Thoracic aorta (tissue), 2 donors: Measurements from ENCODE around the gene DYNC1LI2. TPM values are rescaled to one million over a fixed set of nuclear protein-coding genes. Genes with fewer than 3 reads are reported as not detected.

Experiments used
- ATAC-seq: fragments of 150-250 bp; one replicate; pipeline ENCODE4 v1.8.0; 2017; ENCODE audit warnings: low read depth; ENCODE audit not compliant: insufficient number of reproducible peaks, low FRiP score
- DNase-seq: peaks from one replicate; pipeline ENCODE4 v3.0.0-alpha.2; 2020; ENCODE audit warnings: low spot score
- H3K27ac ChIP-seq, 2 donors: fragments of 200-600 bp; sonication (generic); 1 replicate in 1 of 2; 2 replicates in 1 of 2; pipeline ENCODE4 v1.5.1; 2016; ENCODE audit warnings: mild to moderate bottlenecking in 2 of 2, moderate library complexity in 2 of 2
- H3K27me3 ChIP-seq: fragments of 200-600 bp; sonication (generic); replicated peaks from 2 replicates; pipeline ENCODE4 v1.6.0; 2016; ENCODE audit warnings: mild to moderate bottlenecking; ENCODE audit not compliant: insufficient read depth
- H3K36me3 ChIP-seq: fragments of 200-600 bp; sonication (generic); one replicate; pipeline ENCODE4 v1.5.1; 2016
- H3K4me1 ChIP-seq, 2 donors: fragments of 200-600 bp; sonication (generic); 1 replicate in 1 of 2; 2 replicates in 1 of 2; pipeline versions ENCODE4 v1.5.1 to v1.6.0; 2016; ENCODE audit warnings: low read depth in 2 of 2, mild to moderate bottlenecking in 1 of 2; ENCODE audit not compliant: control insufficient read depth in 1 of 2
- H3K4me3 ChIP-seq: fragments of 200-600 bp; sonication (generic); 2 replicates; pipeline ENCODE4 v1.5.1; 2016; ENCODE audit warnings: mild to moderate bottlenecking
- H3K9me3 ChIP-seq: fragments of 200-600 bp; sonication (generic); 2 replicates; pipeline ENCODE4 v1.5.1; 2016
- CTCF ChIP-seq: fragments of 200-600 bp; sonication (generic); IDR thresholded peaks from one replicate; pipeline ENCODE4 v1.5.1; 2019; ENCODE audit warnings: antibody characterized with exemption
- total RNA-seq, 2 donors: library from RNA; depleted of rRNA; stranded (reverse); fragments of >200 nt; gene quantifications; one replicate each; pipeline versions ENCODE4 v1.1.0 to v1.2.3, GENCODE V29; 2016

The DYNC1LI2 gene
- total RNA-seq, 2 donors from 2014 or later, result 110 to 200 TPM

GRCh38 chr16:66701026-66701425, 50.4 kb downstream of the DYNC1LI2 start:
- no peak overlapping the region for H3K27ac ChIP-seq
- no peak overlapping the region for H3K4me3 ChIP-seq
- TF ChIP-seq CTCF, result no peak
- H3K27me3 ChIP-seq, result no peaks in the 10 kb centered on the region
- DNase-seq (no peak), ATAC-seq (no peak)
- peaks cover 19 to 22% of the 10 kb centered on the region in 2 donors for H3K4me1 ChIP-seq
- H3K36me3 ChIP-seq, result no peaks in the 10 kb centered on the region
- H3K9me3 ChIP-seq, result no peaks in the 10 kb centered on the region

GRCh38 chr16:66699898-66700297, 51.5 kb downstream of the DYNC1LI2 start:
- no peaks in the 10 kb centered on the region for H3K9me3 ChIP-seq
- H3K4me3 ChIP-seq, result no peak overlapping the region
- peaks cover 16 to 29% of the 10 kb centered on the region in 2 donors for H3K4me1 ChIP-seq
- ATAC-seq, result no peak
- H3K27ac ChIP-seq, result no peak overlapping the region
- no peak for TF ChIP-seq CTCF
- H3K36me3 ChIP-seq, result no peaks in the 10 kb centered on the region
- DNase-seq, result no peak
- H3K27me3 ChIP-seq, result no peaks in the 10 kb centered on the region

GRCh38 chr16:66698046-66698445, 53.4 kb downstream of the DYNC1LI2 start:
- H3K27ac ChIP-seq, result no peak overlapping the region
- ATAC-seq (no peak), DNase-seq (no peak)
- H3K4me3 ChIP-seq, result no peak overlapping the region
- peaks cover 5 to 19% of the 10 kb centered on the region in 2 donors for H3K4me1 ChIP-seq
- H3K9me3 ChIP-seq, result no peaks in the 10 kb centered on the region
- no peak for TF ChIP-seq CTCF
- H3K27me3 ChIP-seq, result no peaks in the 10 kb centered on the region
- H3K36me3 ChIP-seq, result no peaks in the 10 kb centered on the region

- TF ChIP-seq CTCF, result no peak
- no peaks in the 10 kb centered on the region for H3K27me3 ChIP-seq
- H3K9me3 ChIP-seq, result no peaks in the 10 kb centered on the region
- H3K4me1 ChIP-seq, result peaks cover 4 to 16% of the 10 kb centered on the region in 2 donors
- H3K27ac ChIP-seq, result peak within 1 kb of the TSS; percentile 25 to 50
- H3K4me3 ChIP-seq, result peak within 1 kb of the TSS; percentile 91
- ATAC-seq, result peak; percentile 76
- no peaks in the 10 kb centered on the region for H3K36me3 ChIP-seq
- DNase-seq, result peak; percentile 24
These were observed 54.5 kb downstream of the DYNC1LI2 start, which contains the start of gene CMTM4 for GRCh38 chr16:66696669-66697630. Gene CMTM4 (minus strand): TSS chr16:66696743. CDS start chr16:66696525, 218 bp downstream.

GRCh38 chr16:66695935-66696668, 55.3 kb downstream of the DYNC1LI2 start:
- H3K36me3 ChIP-seq, result no peaks in the 10 kb centered on the region
- no peak for TF ChIP-seq CTCF
- H3K4me3 ChIP-seq, result peak overlapping the region; percentile 88
- H3K9me3 ChIP-seq, result no peaks in the 10 kb centered on the region
- H3K4me1 ChIP-seq, result peaks cover 4 to 16% of the 10 kb centered on the region in 2 donors
- DNase-seq, result no peak
- H3K27ac ChIP-seq, result no peak overlapping the region
- peak; percentile 11 for ATAC-seq
- H3K27me3 ChIP-seq, result no peaks in the 10 kb centered on the region
